ENCODE measurements around the gene COL25A1. TPM values are rescaled to one million over a fixed set of nuclear protein-coding genes. Genes with fewer than 3 reads are reported as not detected.

The COL25A1 gene
- total RNA-seq, 1 experiment from 2014 or later = not detected

- H3K27ac ChIP-seq (ENCODE audit: low read depth, low read length) = no peak overlapping the region
- CTCF ChIA-PET = no interaction called here
- no peak overlapping the region for H3K4me3 ChIP-seq (replicated peaks in 1 of 2; ENCODE audit: low read depth in 1 of 2, low read length in 2 of 2)
- no peaks in the 10 kb centered on the region for H3K4me1 ChIP-seq (ENCODE audit: control insufficient read depth in 1 of 2, insufficient read depth in 2 of 2, low read length in 2 of 2)
- ATAC-seq (no peak), DNase-seq (ENCODE audit: low read depth, low spot score) (no peak)
- peaks cover 4% of the 10 kb centered on the region; the same call in 1 of the 2 replicates for H3K27me3 ChIP-seq (ENCODE audit: insufficient read depth, low read length)
- no peak overlapping the region for H2AFZ ChIP-seq (ENCODE audit: low read depth, low read length, poor library complexity, severe bottlenecking)
- H3K9ac ChIP-seq (ENCODE audit: low read length) = no peak overlapping the region
- no peaks in the 10 kb centered on the region for H3K79me2 ChIP-seq (ENCODE audit: insufficient read depth, low read length)
- TF ChIP-seq REST (IDR thresholded peaks at IDR 0.05; ENCODE audit: low read depth) (no peak), ZNF274 (IDR thresholded peaks at IDR 0.05; ENCODE audit: low read depth, low read length) (no peak), EZH2phosphoT487 (IDR thresholded peaks at IDR 0.05; ENCODE audit: borderline replicate concordance) (no peak)
- H3K4me2 ChIP-seq (ENCODE audit: low read length) = no peak overlapping the region
- H3K9me2 ChIP-seq (ENCODE audit: insufficient read depth) = no peaks in the 10 kb centered on the region
- POLR2A ChIA-PET = no interaction called here
- H4K20me1 ChIP-seq (ENCODE audit: insufficient read depth) = no peaks in the 10 kb centered on the region
- BruUV-seq (replicated peaks) = no TSS peak
- RAD21 ChIA-PET (ENCODE audit: low non-redundant PET in 1 of 2, low total read pairs in 2 of 2, uncharacterized antibody in 2 of 2, unreplicated experiment in 2 of 2) = no interaction called here
- H3K9me3 ChIP-seq (ENCODE audit: control insufficient read depth in 1 of 2, insufficient read depth in 1 of 2, low read depth in 1 of 2, low read length in 2 of 2) = no peaks in the 10 kb centered on the region
- intact Hi-C loops (cut with micrococcal nuclease) = no loop called here
- no peaks in the 10 kb centered on the region for H3K36me3 ChIP-seq (ENCODE audit: control insufficient read depth in 1 of 2, insufficient read depth in 2 of 2, low read length in 2 of 2)
Observed at GRCh38 chr4:109248322-109248900, 54.0 kb downstream of the COL25A1 start.

GRCh38 chr4:109243871-109244270 lies 58.6 kb downstream of the COL25A1 start:
- Histone ChIP-seq H4K20me1 (ENCODE audit: insufficient read depth) (no peaks in the 10 kb centered on the region), H3K9me3 (ENCODE audit: control insufficient read depth in 1 of 2, insufficient read depth in 1 of 2, low read depth in 1 of 2, low read length in 2 of 2) (no peaks in the 10 kb centered on the region), H3K9ac (ENCODE audit: low read length) (no peak overlapping the region), H3K27me3 (ENCODE audit: insufficient read depth, low read length) (no peaks in the 10 kb centered on the region), H3K4me2 (ENCODE audit: low read length) (no peak overlapping the region), H3K9me2 (ENCODE audit: insufficient read depth) (no peaks in the 10 kb centered on the region), H3K4me3 (replicated peaks in 1 of 2; ENCODE audit: low read depth in 1 of 2, low read length in 2 of 2) (no peak overlapping the region), H3K27ac (ENCODE audit: low read depth, low read length) (no peak overlapping the region), H3K79me2 (ENCODE audit: insufficient read depth, low read length) (no peaks in the 10 kb centered on the region), H2AFZ (ENCODE audit: low read depth, low read length, poor library complexity, severe bottlenecking) (no peak overlapping the region), H3K36me3 (ENCODE audit: control insufficient read depth in 1 of 2, insufficient read depth in 2 of 2, low read length in 2 of 2) (no peaks in the 10 kb centered on the region), H3K4me1 (ENCODE audit: control insufficient read depth in 1 of 2, insufficient read depth in 2 of 2, low read length in 2 of 2) (no peaks in the 10 kb centered on the region)
- intact Hi-C loops (cut with micrococcal nuclease) = no loop called here
- ATAC-seq (no peak), DNase-seq (ENCODE audit: low read depth, low spot score) (no peak)
- ChIA-PET RAD21 (ENCODE audit: low non-redundant PET in 1 of 2, low total read pairs in 2 of 2, uncharacterized antibody in 2 of 2, unreplicated experiment in 2 of 2) (no interaction called here), POLR2A (no interaction called here), CTCF (no interaction called here)
- BruUV-seq (replicated peaks) = no TSS peak
- TF ChIP-seq CBX3 (IDR thresholded peaks at IDR 0.05; ENCODE audit: low read depth) (no peak), ZNF274 (IDR thresholded peaks at IDR 0.05; ENCODE audit: low read depth, low read length) (no peak), ATF3 (IDR thresholded peaks at IDR 0.05) (no peak), ZBTB33 (IDR thresholded peaks at IDR 0.05; ENCODE audit: extremely low read depth, insufficient replicate concordance, low read length) (no peak), ZFX (IDR thresholded peaks at IDR 0.05) (no peak), SP1 (IDR thresholded peaks at IDR 0.05; ENCODE audit: low read depth) (no peak), FOSL1 (IDR thresholded peaks at IDR 0.05; ENCODE audit: low read depth) (no peak), SRF (IDR thresholded peaks at IDR 0.05; ENCODE audit: low read depth) (no peak), EGR1 (IDR thresholded peaks at IDR 0.05; ENCODE audit: low read depth) (no peak), CEBPB (IDR thresholded peaks at IDR 0.05; ENCODE audit: low read depth) (no peak), POLR2AphosphoS5 (IDR thresholded peaks at IDR 0.05; ENCODE audit: low read depth, low read length) (no peak), ELF1 (IDR thresholded peaks at IDR 0.05; ENCODE audit: borderline replicate concordance, low read depth) (no peak), EZH2 (IDR thresholded peaks at IDR 0.05) (no peak), MAX (IDR thresholded peaks at IDR 0.05) (no peak), RAD21 (IDR thresholded peaks at IDR 0.05; ENCODE audit: low read depth) (no peak)
